DMS 273 (cell line): ENCODE measurements around the gene LYRM4.
A peak's percentile ranks its signal among the peaks of the same experiment; 100 is the strongest.

Experiments used
- DNase-seq: peaks from one replicate; lab custom pipeline; 2025; ENCODE audit not compliant: unreplicated experiment; lab: John Stamatoyannopoulos, UW

Gene LYRM4

GRCh38 chr6:5103250-5103649 lies 157.5 kb downstream of the LYRM4 start:
- DNase-seq, result no peak

DNA sequence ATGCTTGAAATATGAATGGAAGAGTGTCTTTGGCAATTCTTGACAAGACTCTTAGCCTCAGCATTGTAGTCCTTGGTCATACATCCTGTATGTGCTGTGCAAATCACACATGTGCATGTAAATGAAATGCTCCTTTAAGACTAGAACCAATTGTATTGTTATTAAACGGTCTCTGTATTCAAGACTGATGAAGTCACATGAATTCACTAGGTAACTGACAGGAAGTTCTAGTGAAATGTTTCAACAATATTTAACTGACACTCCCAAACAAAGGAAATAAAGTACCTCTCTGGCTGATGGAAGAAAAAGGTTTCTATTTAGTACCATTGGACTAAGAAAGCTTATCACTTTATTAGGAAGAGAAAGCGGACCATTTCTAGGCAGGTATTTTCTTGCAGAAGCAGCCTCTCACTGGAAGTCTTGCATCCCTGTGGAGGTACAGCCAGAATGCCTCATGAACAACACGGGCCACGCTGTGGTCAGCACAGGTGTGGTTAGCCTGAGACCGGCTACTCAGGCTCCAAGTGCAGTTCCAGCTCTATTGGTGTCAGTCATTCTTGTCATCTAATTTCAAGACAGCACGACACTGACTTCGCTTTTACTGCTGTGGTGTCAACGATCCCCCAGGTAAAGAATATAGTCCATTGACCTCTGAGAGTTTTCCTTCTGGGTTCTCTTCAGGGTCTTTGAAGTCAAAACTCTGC lies 158.3 kb downstream of the LYRM4 start:
- DNase-seq, result no peak

DNA sequence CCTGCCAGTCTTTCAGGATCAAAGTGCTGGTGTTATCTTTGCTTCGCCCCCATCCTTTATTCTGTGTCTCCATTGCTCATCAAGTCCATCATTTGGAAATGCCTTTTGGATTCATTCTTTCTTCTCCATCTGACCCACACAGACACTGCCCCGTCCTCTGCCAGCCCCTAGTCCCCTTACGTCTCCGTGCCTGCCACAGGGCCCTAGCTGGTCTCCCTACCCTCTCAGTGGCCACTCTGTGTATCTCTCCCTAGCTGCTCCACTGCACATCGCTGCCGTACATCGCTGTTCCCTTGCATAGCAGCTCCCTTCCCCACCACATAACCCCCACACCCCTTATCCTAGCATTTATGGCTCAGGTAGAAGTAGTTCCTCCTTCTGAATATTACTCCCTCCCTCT lies 159.9 kb downstream of the LYRM4 start:
- no peak for DNase-seq

- DNase-seq, result no peak
These were observed 161.2 kb downstream of the LYRM4 start for GRCh38 chr6:5099537-5099936.

DNA sequence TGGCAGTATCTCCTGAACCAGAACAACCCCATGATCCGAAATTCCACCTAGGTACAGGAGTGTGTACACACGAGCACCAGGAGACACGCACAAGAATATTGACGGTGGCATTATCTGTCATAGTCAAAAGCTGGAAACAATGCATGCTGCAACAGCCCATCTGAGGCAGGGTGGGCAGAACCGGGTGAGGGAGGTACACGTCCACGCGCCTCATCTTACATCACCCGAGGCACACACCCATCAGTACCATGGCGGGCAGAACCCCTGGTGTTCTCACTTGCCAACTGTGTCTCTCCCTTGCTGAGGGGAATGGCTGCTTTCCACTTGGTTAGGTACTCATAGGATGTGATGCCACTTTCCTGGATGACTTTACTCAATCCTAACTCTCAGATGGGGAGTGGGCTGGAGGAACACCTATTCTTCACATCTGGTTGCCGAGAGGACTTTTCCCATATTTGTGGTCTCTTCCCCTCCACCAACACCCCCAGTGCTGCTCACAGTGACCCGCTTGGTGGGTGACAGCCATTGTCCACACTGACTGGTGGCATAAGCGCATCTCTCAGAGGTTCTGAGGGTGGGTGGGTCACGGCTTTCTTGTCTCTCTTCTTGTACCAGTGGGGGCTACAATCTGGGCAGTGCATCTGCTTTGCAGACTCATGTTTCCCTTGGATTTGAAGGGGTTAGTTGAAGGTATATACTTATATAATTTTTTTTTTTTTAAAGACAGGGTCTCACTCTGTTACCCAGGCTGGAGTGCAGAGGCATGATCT lies 162.1 kb downstream of the LYRM4 start:
- no peak for DNase-seq

- DNase-seq, result no peak
These were observed 164.3 kb downstream of the LYRM4 start for GRCh38 chr6:5096482-5096881.

DNA sequence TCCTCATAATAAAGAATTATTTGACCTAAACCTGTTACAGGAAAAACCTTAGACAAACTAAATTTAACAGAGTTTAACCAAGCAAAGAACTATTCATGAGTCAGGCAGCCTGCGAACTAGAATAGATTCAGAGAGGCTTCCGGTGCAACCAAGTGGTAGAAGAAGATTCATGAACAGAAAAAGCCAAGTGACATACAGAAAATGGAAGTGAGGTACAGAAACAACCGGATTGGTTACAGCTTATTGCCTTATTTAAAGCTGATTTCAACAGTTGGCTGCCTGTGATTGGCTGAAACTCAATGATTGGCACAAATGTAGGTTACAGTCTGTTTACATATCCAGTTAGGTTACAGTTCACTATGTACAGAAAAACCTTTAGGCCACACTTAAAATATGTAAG lies 165.5 kb downstream of the LYRM4 start:
- no peak for DNase-seq

DNA sequence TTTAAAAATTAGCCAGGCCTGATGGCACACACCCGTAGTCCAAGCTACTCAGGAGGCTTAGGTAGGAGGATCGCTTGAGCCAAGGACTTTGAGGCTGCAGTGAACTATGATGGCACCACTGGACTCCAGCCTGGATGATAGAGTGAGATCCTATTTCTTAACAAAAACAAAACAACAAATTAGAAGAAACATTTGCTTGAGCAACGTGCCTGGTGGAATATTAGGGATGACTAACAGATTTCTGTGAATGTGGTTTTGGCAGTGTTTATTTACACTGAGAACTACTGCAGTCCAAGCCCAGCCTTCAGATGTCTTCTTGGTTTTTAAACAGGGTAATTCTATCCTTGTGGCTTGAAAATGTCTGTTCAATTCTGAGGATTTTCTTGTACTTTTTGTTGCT lies 166.4 kb downstream of the LYRM4 start:
- no peak for DNase-seq

DNA sequence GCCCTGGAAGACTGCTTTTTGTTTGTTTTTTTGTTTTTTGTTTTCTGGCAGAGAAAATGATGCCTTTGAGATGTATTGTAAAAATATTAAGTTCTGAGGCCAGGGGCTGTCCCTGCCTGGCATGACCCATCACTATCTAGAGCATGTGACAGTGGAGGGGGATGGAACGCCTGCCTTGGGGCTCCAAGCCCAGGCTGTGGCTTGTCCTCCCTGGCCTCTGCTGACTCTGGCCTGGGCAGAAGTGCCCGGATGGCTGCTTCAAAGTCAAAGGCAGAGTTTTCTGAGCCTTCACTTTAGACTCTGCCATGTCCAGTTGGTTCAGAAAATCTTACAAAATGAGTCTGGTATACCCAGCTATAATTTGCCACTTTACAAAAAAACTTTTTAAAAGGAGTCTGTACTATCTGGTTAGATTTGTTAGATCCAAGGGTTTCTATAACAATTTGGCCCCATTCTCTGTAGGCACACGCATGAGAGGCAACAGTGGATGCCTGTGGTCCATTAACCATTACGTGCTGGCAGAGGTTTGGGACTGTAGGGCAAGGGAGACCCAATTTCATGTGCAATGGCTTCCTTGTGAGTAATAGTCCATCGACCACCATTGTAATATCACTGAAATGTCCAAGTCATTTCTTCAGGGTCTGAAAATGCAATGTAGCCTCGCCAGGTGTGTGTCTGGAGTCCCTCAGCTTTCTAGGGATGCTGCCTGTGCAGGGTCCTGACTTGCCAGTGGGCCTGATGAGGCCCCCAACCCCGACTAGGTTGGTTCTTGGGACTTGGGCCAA lies 167.3 kb downstream of the LYRM4 start:
- DNase-seq, result no peak

DNA sequence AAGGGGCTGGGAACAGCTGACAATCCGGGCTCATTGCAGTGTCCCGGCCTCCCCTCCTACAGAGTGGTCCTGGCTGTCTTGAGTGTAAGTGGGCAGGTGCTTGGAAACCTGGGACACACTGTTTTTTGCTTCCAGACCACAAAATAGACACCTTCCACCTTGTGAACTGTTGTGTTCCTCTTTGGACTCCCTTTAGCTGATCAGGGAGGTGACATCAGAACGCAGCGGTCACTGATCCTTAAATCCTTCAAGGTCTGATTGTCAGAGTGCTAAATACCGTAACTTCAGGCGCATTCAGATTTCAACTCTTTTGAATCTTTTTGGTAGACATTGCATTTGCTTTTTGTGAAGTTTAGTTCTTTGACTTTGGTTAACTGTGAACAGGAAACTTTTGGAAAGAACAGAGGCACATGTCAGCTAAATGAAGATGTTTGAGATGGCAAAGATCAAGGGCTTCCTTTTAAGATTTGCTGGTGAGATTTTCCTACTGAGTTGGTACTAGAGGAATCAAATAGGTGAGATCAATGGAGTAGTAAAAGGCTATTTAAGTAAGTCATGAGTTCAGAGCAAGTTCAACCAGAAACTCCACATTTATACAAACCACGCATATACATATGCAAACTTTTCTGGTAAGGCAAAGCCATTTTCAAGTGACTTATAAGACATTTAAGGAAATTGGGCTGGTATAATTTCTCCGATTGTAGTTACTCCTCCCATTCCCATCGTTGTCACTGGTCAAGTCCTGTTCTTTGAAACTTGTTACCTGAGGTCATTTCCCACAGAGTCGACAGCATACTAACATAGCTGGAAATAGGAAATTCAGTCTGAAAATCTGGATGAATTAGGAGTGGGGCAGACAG lies 169.3 kb downstream of the LYRM4 start:
- DNase-seq, result no peak

DNA sequence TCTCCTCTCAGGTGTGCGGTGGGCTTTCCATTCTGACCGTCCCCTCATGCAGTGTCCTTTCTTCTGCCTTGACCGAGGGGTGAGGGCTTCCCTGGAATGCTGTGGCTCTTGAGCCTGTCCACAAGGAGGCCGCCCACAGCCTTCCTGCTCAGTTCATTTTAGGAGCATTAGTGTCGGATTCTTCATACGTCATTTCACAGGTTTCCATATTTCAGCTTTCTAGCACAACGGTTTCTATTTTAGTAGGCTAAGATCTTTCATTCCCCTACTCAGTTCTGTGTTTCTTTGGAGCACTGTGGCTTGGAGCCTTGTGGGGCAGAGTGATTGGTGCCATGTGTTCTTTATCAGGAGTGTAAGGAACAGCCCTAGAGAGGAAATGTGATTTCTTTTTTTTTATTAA lies 170.1 kb downstream of the LYRM4 start:
- no peak for DNase-seq

DNA sequence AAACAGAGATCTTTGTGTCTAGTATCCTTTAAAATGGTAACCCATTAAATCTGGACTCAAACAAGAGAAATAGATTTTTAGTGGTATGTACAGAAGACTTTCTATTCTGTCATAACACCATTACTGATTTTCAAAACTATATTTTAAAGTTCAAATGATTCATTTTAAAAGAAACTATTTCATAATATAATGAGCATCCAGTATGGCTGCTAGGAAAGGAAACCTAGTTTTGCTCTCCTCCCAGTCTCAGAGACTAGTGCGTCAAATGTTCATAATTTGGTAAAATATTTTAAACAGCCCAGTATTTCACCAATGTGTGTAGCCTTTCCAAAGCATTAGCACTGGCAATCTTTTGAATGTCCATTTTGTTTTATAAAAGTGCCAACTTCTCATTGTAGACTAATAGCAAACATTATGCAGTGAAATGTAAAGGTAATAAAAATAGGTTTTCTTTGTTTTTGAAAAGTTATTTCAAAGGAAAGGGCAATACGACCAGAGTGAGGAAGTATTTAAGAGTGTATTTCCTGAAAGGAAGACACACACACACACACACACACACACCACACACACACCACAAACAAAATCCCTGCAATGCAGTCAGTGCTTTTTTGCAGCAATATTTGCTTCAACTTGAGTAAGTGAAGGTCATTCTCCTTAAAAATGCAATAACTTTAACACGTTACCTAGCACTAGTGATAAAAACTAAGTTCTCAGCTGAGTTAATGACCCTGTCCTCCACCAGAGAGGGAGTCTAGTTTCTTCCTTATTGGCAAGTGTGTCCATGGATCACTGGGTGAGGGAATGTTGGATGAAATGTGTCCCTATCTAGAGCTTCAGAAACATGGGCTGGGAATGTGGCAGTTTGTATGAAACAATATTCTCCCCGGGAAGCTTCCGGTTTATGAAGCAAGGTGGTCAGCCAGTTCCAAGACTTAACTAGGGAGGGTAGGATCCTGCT lies 171.0 kb downstream of the LYRM4 start:
- no peak for DNase-seq

DNA sequence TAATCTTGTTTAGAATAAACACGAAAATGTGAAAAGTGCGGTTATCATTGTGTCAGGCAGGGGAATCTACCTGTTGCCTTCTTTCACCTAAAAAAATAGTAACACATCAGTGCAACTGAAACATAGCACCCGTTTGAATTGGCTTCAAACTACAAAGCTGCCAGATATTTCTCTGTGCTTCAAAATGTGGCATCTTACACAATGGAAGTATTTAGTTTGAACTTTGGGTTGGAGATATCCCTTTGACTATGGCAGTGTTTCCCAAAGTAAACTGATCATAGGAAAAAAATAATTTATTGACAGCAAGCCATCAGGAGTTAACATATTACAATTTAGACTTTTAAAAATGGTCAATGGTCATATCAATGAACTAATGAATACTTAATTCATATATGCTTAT lies 172.0 kb downstream of the LYRM4 start:
- no peak for DNase-seq

DNA sequence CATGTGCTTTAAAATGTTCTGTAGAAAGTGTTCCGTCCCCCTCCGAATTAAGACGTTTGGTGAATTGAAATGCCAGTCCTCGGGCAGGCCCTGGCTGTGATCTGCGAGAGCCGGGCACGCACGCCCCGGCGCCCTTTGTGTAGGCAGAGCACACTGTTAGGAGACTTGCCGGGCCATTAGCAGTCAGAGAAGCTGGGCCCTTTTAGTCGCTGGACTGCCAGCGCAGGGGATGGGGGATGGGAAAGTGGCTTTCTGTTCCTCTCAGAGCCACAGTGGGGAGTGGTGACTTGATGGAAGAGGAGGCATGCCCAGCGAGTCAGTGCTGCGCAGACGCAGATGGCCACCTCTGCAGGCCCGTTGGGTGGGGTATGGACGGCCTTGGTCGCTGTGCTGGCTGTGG lies 173.4 kb downstream of the LYRM4 start:
- DNase-seq, result no peak

- DNase-seq, result no peak
These were observed 174.4 kb downstream of the LYRM4 start for GRCh38 chr6:5086294-5086890.

- peak; percentile 85 for DNase-seq
These were observed 175.0 kb downstream of the LYRM4 start for GRCh38 chr6:5085648-5086293.

- peak; percentile 74 for DNase-seq
These were observed 175.7 kb downstream of the LYRM4 start, which contains the start of gene PPP1R3G for GRCh38 chr6:5084781-5085647. Gene PPP1R3G (plus strand): TSS chr6:5085341. CDS start chr6:5085486, 145 bp downstream.

DNA sequence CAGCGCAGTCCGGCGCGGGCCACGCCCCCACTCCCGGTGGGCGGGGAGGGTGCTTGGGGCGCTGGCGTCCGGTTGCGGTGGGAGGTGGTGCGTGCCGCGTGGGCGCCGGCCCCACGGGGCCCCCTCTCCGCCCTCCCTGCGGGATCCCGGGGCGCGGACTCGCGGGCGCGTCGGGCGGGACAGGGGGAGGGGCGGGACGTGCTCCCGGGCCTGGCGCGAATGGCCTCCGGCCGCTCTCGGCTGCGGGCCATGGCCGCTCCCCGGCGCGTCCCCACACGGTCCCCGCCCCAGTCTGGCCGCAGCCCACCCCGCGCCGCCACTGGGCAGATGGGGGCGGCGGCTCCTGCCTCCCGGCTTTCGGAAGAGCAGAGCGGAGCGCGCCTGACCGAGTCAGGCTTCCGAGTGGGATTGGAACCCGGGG lies 176.4 kb downstream of the LYRM4 start:
- no peak for DNase-seq
